ENCODE data around the gene BMPR1A. TPM values are rescaled to one million over a fixed set of nuclear protein-coding genes. Genes with fewer than 3 reads are reported as not detected.
A peak's percentile ranks its signal among the peaks of the same experiment; 100 is the strongest.

Gene BMPR1A
- total and polyA plus RNA-seq, 9 of the 15 experiments (the other 6 are each of a cell fraction or from before 2014, with no cell fraction given), result 1.6 to 17.5 (median 9.1) TPM

- Histone ChIP-seq H4K20me1 (replicated peaks; ENCODE audit: control insufficient read depth, insufficient read depth, low read length) (no peaks in the 10 kb centered on the region), H3K9me3 (replicated peaks; ENCODE audit: control insufficient read depth, insufficient read depth, low read depth, low read length) (no peaks in the 10 kb centered on the region), H3K36me3 (ENCODE audit: control insufficient read depth, insufficient read depth, low read length) (peaks cover 26% of the 10 kb centered on the region; the same call in 2 of the 3 replicates), H3K9me1 (ENCODE audit: control insufficient read depth, insufficient read depth, low read length) (no peaks in the 10 kb centered on the region), H2AFZ (ENCODE audit: low read depth, low read length) (no peak overlapping the region), H3K4me2 (ENCODE audit: insufficient read depth, low read length) (no peak overlapping the region), H3K9ac (ENCODE audit: insufficient read depth in 1 of 2, low read depth in 2 of 2, low read length in 2 of 2) (no peak overlapping the region), H3K27ac (ENCODE audit: extremely low read depth, low read depth, low read length) (no peak overlapping the region), H3K27me3 (ENCODE audit: control insufficient read depth in 2 of 2, insufficient read depth in 2 of 2, low read length in 2 of 2) (no peaks in the 10 kb centered on the region), H3K4me3 (no peak overlapping the region), H3K4me1 (replicated peaks in 1 of 2; ENCODE audit: control insufficient read depth in 2 of 2, insufficient read depth in 2 of 2, low read length in 2 of 2) (no peaks in the 10 kb centered on the region), H3K79me2 (ENCODE audit: control insufficient read depth, insufficient read depth, low read length) (no peaks in the 10 kb centered on the region)
- POLR2A ChIA-PET, result interaction anchor here (0.6 to 1.2 kb wide), 2 partner anchors 142 to 1577 kb away, joined by 3 to 4 read pairs; no protein-coding TSS in a partner anchor
- no TSS peak for BruUV-seq (replicated peaks)
- CTCF ChIA-PET (ENCODE audit: low intra/inter-chr PET ratio), result interaction anchor here (0.7 to 3.6 kb wide), 6 partner anchors 189 to 265 kb away, joined by 4 to 20 read pairs (median 6); no protein-coding TSS in a partner anchor
- FAIRE-seq (peak; percentile 90), ATAC-seq (peak; percentile 88), DNase-seq (ENCODE audit: extremely low read depth in 1 of 4, low spot score in 3 of 4) (peak; percentile 28 to 73 (median 40))
- 5% methylated on average over 9 of the region's 9 CpGs for WGBS (ENCODE audit: insufficient coverage, low coverage, missing lambda C conversion rate)
- intact Hi-C loops (cut with micrococcal nuclease) (loop anchor here (1.0 to 2.0 kb wide), 3 partner anchors 188 to 211 kb away; no protein-coding TSS in a partner anchor), in situ Hi-C loops (cut with MboI) (loop anchor here (5.0 kb wide), 1 partner anchor 192 kb away; no protein-coding TSS in a partner anchor)
- TF ChIP-seq E2F6 (IDR thresholded peaks at IDR 0.05; ENCODE audit: borderline replicate concordance in 1 of 2, extremely low read depth in 1 of 2, insufficient read depth in 1 of 2, insufficient read length in 1 of 2, low read depth in 1 of 2, low read length in 1 of 2, poor library complexity in 1 of 2, severe bottlenecking in 1 of 2) (no peak), POLR2AphosphoS2 (IDR thresholded peaks at IDR 0.05; ENCODE audit: low read length) (no peak), STAG1 (CRISPR knock-in tag; IDR thresholded peaks at IDR 0.05; ENCODE audit: borderline replicate concordance) (peak; percentile 24; the same call in 1 of the 2 replicates), HINFP (tag; conservative IDR thresholded peaks at IDR 0.05; ENCODE audit: low read depth) (no peak), RNF2 (IDR thresholded peaks at IDR 0.05) (no peak), RAD21 (CRISPR knock-in tag; conservative IDR thresholded peaks at IDR 0.05 in 1 of 2, IDR thresholded peaks at IDR 0.05 in 1 of 2) (peak; percentile 83 to 85), SP2 (IDR thresholded peaks at IDR 0.05; ENCODE audit: extremely low read depth, low read depth, low read length, poor library complexity, severe bottlenecking) (no peak), RUNX1 (IDR thresholded peaks at IDR 0.05; ENCODE audit: low read depth) (no peak), HDGF (IDR thresholded peaks at IDR 0.05) (no peak), ARID2 (IDR thresholded peaks at IDR 0.05) (0 out of 2 replicates have a peak, but pooled peaks have one; percentile 26), FOXK2 (conservative IDR thresholded peaks at IDR 0.05 in 1 of 2, IDR thresholded peaks at IDR 0.05 in 1 of 2; ENCODE audit: low read depth in 2 of 2) (no peak), CEBPZ (IDR thresholded peaks at IDR 0.05; ENCODE audit: borderline replicate concordance, low read depth, low read length) (no peak), SMARCE1 (IDR thresholded peaks at IDR 0.05) (no peak), ZBTB17 (CRISPR knock-in tag; IDR thresholded peaks at IDR 0.05) (no peak), SMC3 (conservative IDR thresholded peaks at IDR 0.05; ENCODE audit: insufficient read depth, low read depth, low read length) (peak; percentile 60), CC2D1A (IDR thresholded peaks at IDR 0.05) (no peak)
Measured at GRCh38 chr10:86899670-86900276, 143.4 kb downstream of the BMPR1A start.

All from K562 (cell line).